AG20443 (cell line): ENCODE measurements around the gene LSM14B.
A peak's percentile ranks its signal among the peaks of the same experiment; 100 is the strongest.

ENCODE experiments used
- DNase-seq: peaks from one replicate; pipeline ENCODE4 v3.0.0; 2012; ENCODE audit warnings: low spot score, mixed read lengths

The LSM14B gene

GRCh38 chr20:62163986-62164762, 41.9 kb downstream of the LSM14B start:
- no peak for DNase-seq

- DNase-seq = no peak
Measured at GRCh38 chr20:62164879-62165761, 42.8 kb downstream of the LSM14B start.

GRCh38 chr20:62165762-62166399, 43.6 kb downstream of the LSM14B start:
- DNase-seq = no peak

- no peak for DNase-seq
Measured at GRCh38 chr20:62167474-62167873, 45.2 kb downstream of the LSM14B start.

GRCh38 chr20:62168061-62168460, 45.8 kb downstream of the LSM14B start:
- DNase-seq = no peak

- no peak for DNase-seq
Measured at GRCh38 chr20:62168890-62169435, 46.7 kb downstream of the LSM14B start.

GRCh38 chr20:62170536-62170935, 48.3 kb downstream of the LSM14B start:
- DNase-seq = no peak

GRCh38 chr20:62171245-62171644, 49.0 kb downstream of the LSM14B start:
- no peak for DNase-seq

GRCh38 chr20:62172666-62173065, 50.4 kb downstream of the LSM14B start:
- DNase-seq = no peak

GRCh38 chr20:62174021-62174804, 51.9 kb downstream of the LSM14B start:
- DNase-seq = no peak

GRCh38 chr20:62174870-62175624, 52.8 kb downstream of the LSM14B start:
- DNase-seq = no peak

- no peak for DNase-seq
Measured at GRCh38 chr20:62175711-62176110, 53.4 kb downstream of the LSM14B start.

GRCh38 chr20:62176866-62177265, 54.6 kb downstream of the LSM14B start:
- no peak for DNase-seq

GRCh38 chr20:62177307-62177706, 55.0 kb downstream of the LSM14B start:
- no peak for DNase-seq

GRCh38 chr20:62178316-62179161, 56.3 kb downstream of the LSM14B start:
- no peak for DNase-seq

- no peak for DNase-seq
Measured at GRCh38 chr20:62179162-62179504, 56.9 kb downstream of the LSM14B start.

- no peak for DNase-seq
Measured at GRCh38 chr20:62181808-62182207, 59.5 kb downstream of the LSM14B start.

- DNase-seq = peak; percentile 100
Measured at GRCh38 chr20:62182469-62183425, 60.5 kb downstream of the LSM14B start, which contains the start of gene MTG2. TSS of gene MTG2 (plus strand) at chr20:62183028. CDS start at chr20:62193421, 10,393 bp downstream.
